RPMI8226 (cell line): ENCODE data around the gene ATP8A2.
"Not testable (repeated sequence)": the region's sequence is repeated elsewhere in the genome, so short reads cannot be mapped to it uniquely, and the experiment has no call there.

Experiments
- DNase-seq: peaks from one replicate; pipeline ENCODE4 v3.0.0-alpha.2; 2015

Gene ATP8A2

DNA sequence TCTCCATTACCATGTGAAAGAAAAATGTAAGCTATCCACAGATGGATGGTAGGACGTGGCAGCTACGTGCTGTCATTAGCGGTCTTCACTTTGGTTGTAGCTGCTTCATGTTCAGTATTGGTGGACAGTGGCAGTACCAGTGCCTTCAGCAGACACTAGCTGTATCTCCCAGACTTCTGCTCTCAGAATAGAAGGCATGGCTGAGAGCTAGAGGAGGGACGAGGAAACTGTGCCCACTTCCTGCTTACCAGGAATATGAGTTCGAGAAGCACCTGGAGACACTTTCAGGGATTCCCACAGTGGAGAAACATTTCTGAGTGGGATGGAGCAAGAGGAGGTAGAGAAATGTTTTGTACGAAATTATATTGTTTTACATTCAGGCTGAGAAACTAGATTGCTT, 686.9 kb downstream of the ATP8A2 start:
- DNase-seq, result no peak

- no peak for DNase-seq
Measured at GRCh38 chr13:26060357-26060756, 688.6 kb downstream of the ATP8A2 start.

DNA sequence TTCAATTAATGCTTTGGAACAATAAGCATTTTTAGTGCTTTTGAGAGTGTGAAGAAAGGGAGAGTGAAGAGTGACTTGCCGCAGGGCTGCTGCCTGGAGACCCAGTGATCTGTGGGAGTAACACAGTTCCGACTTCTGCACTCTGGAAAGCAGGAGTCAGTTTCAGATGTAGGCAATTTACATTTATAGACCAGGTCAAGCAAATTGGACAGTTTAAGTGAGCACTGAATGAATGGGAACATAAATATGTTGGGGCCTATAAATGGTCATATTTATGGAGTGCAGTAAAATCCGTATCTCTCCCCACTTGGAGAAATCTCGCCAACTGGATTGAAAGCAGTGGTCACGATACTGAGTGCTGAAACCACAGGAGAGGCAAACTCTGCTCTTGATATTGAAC, 689.5 kb downstream of the ATP8A2 start:
- no peak for DNase-seq

GRCh38 chr13:26061947-26062346, 690.2 kb downstream of the ATP8A2 start:
- no peak for DNase-seq

GRCh38 chr13:26062853-26063444, 691.2 kb downstream of the ATP8A2 start:
- peak; percentile 42 for DNase-seq

- not testable (repeated sequence) for DNase-seq
Measured at GRCh38 chr13:26066492-26066891, 694.7 kb downstream of the ATP8A2 start.

DNA sequence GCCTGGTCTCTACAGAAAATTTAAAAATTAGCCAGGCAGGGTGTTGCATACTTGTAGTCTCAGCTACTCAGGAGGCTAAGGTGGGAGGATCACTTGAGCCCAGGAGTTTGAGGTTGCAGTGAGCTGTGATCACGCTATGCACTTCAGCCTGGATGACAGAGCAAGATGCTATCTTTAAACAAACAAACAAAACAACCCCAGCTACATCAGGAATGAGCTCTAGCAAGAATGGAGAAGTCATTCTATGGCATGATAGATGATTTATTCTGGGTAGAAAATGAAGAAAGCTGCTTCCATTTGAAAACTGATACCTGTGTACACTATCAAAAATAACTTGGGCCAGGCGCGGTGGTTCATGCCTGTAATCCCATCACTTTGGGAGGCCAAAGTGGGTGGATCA, 695.8 kb downstream of the ATP8A2 start:
- no peak for DNase-seq

GRCh38 chr13:26068372-26068771, 696.6 kb downstream of the ATP8A2 start:
- DNase-seq, result not testable (repeated sequence)

GRCh38 chr13:26069642-26070041, 697.9 kb downstream of the ATP8A2 start:
- not testable (repeated sequence) for DNase-seq

- DNase-seq, result no peak
Measured at GRCh38 chr13:26071691-26072090, 699.9 kb downstream of the ATP8A2 start.

GRCh38 chr13:26072335-26072734, 700.6 kb downstream of the ATP8A2 start:
- DNase-seq, result not testable (repeated sequence)

- DNase-seq, result no peak
Measured at GRCh38 chr13:26074706-26075105, 702.9 kb downstream of the ATP8A2 start.
